Epidermal melanocyte (primary cell): ENCODE measurements around the gene MOB3A.
"Not testable (repeated sequence)": the region's sequence is repeated elsewhere in the genome, so short reads cannot be mapped to it uniquely, and the experiment has no call there.

ENCODE experiments used
- DNase-seq: peaks from one replicate; pipeline ENCODE4 v3.0.0; 2011; ENCODE audit warnings: low spot score; ENCODE audit not compliant: insufficient read length

MOB3A gene

GRCh38 chr19:2108251-2109016 lies 12.3 kb upstream of the MOB3A start:
- DNase-seq: no peak

DNA sequence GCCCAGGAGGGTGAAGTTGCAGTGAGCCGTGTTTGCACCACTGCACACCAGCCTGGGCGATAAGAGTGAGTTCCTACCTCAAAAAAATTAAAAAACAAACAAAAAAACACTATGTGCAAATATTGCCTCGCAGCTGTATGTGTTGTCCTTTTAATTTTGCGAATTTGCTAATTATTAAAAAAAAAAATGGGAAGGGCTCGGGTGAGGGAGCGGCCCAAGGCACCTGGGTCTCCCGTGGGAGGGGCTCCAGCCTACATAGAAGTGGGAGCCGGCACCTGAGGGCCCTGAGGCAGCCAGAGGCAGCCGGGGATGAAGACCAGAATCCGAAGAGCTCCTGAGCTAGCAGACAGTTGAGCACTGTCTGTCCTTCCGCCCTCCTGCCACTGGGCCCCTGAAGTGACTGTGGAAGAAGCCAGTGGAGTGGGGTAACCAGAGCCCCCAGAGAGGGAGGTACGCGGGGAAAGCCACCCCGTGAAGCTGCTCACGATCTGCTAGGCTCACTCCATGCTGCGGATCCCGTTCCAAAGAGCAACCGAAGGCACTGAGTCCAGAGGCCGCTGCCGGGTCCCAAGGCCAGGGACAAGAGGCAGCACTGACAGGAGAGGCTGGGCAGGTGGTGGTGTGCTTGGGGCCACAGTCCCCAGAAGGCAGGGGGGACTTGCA lies 7.0 kb upstream of the MOB3A start:
- no peak for DNase-seq

- DNase-seq: no peak
Measured at GRCh38 chr19:2101417-2102335, 5.5 kb upstream of the MOB3A start.

- DNase-seq: no peak
Measured at GRCh38 chr19:2100719-2101061, 4.6 kb upstream of the MOB3A start.

DNA sequence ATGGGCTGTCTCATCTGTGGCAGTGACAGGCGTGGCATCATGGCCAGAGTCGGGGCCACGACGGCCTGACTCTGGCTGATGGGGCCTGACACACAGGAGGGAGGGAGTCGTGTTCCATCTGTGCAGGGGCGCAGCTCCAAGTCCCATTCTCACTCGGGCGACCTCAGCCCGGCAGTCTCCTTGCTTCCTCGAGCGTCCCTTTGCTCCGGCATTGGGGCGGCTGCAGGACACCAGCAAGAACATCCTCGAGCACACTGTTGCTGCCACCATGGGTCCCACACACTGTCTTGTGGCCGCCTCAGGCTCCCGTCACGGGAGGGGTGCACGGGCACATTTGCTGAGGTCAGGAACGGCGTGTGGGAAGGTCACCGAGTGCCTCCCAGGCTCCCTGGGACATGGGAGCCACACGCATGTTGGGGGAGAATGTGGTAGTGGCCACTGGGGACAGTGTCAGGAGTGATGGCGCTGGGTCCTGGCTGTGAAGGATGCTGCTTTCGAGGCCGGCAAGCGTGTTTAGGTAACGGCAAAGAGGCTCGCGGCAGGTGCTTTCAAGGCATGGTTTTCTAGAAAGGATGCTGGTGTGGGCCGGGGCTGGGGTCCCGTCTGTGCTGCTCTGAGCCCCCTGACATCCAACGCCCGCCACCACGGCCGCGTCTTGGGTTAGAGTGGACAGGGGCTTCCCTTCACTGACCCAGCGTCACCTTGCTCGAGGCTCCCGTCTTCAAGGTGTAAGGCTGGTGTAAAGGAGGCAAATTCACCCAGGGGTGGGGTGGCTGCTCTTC lies 4.0 kb upstream of the MOB3A start:
- no peak for DNase-seq

GRCh38 chr19:2099054-2099501 lies 3.0 kb upstream of the MOB3A start:
- no peak for DNase-seq

GRCh38 chr19:2097886-2098327 lies 1.8 kb upstream of the MOB3A start:
- no peak for DNase-seq

GRCh38 chr19:2097203-2097885 lies 1.2 kb upstream of the MOB3A start:
- no peak for DNase-seq

GRCh38 chr19:2096480-2097202 lies 515 bp upstream of the MOB3A start, which contains the start of gene IZUMO4:
IZUMO4 (plus strand) TSS chr19:2096915; CDS start chr19:2096946, 31 bp downstream.
- DNase-seq: peak; percentile 98

DNA sequence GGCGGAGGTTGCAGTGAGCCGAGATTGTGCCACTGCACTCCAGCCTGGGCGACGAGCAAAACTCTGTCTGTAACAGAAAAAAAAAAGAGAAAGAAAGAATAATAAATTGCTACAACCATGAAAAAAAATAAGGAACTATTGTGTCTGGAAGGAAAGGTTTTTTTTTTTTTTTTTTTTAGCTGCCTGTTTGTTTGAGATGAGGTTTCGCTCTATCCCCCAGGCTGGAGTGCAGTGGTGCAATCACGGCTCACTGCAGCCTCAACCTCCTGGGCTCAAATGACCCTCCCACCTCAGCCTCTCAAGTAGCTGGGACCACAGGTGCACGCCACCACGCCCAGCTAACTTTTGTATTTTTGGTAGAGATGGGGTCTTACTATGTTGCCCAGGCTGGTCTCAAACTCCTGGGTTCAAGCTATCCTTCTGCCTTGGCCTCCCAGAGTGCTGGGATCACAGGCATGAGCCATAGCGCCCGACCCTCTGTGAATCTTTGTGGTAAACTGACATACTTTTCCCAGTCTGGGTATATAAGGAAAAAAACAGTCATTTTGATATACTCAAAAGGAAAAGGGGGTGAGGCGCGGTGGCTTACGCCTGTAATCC lies 4.1 kb downstream of the MOB3A start:
- DNase-seq: not testable (repeated sequence)

DNA sequence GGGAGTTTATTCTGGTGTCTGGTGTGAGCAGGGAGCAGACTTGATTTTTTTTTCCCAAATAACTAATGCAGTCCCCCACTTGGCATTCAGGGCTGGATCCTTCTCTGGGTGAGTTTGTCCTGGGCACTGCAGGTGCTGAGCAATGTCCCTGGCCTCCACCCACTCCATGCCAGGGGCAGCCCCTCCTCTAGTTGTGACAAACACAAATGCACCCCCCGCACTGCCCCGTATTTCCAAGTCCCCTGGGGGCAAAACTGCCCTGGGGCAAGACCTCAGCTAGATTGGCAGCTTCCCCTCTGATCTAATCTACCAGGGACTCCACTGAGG lies 6.4 kb downstream of the MOB3A start:
- DNase-seq: no peak

GRCh38 chr19:2089001-2089711 lies 7.0 kb downstream of the MOB3A start:
- no peak for DNase-seq

- no peak for DNase-seq
Measured at GRCh38 chr19:2087621-2088100, 8.5 kb downstream of the MOB3A start.

- not testable (repeated sequence) for DNase-seq
Measured at GRCh38 chr19:2086695-2087620, 9.2 kb downstream of the MOB3A start.

- DNase-seq: peak; percentile 46
Measured at GRCh38 chr19:2084993-2085720, 11.0 kb downstream of the MOB3A start.

- DNase-seq: no peak
Measured at GRCh38 chr19:2083174-2083854, 12.8 kb downstream of the MOB3A start.
